ENCODE results near the gene NT5C2.

- TF ChIP-seq EZH2 (IDR thresholded peaks at IDR 0.05; ENCODE audit: insufficient read depth, poor library complexity, severe bottlenecking): no peak
- TF ChIP-seq EZH2phosphoT487 (IDR thresholded peaks at IDR 0.05; ENCODE audit: insufficient read depth, low read depth): no peak
Observed at GRCh38 chr10:103196516-103196915, 3.4 kb upstream of the NT5C2 start.

Data from GM23248 (cell line).